ENCODE data around the gene HS3ST5.
"Not testable (repeated sequence)": the region's sequence is repeated elsewhere in the genome, so short reads cannot be mapped to it uniquely, and the experiment has no call there.

Gene HS3ST5

GRCh38 chr6:114151064-114151690 lies 191.6 kb downstream of the HS3ST5 start:
- DNase-seq (ENCODE audit: low read depth): no peak

- DNase-seq (ENCODE audit: low read depth): not testable (repeated sequence)
Observed at GRCh38 chr6:114149182-114149581, 193.6 kb downstream of the HS3ST5 start.

- DNase-seq (ENCODE audit: low read depth): no peak
Observed at GRCh38 chr6:114144887-114145851, 197.7 kb downstream of the HS3ST5 start.

DNA sequence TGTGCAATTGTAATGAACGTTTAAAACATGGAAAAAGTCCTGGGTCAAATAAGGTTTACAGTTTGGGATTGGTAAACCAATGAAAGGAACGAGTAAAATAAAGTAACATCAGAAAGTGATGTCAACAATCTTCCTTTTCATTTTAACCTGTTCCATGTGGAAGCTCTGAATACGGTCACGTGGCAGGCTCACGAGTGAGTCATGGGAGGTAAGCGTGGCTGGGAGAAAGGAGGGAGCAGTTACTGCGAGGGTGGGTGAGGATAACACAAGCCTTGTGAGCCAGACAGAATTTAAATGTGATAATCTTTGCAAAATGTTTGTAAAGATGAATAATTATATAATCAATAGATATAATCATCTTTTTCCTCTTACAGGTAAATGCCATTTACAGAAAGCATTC lies 200.6 kb downstream of the HS3ST5 start:
- no peak for DNase-seq (ENCODE audit: low read depth)

GRCh38 chr6:114140416-114140815 lies 202.4 kb downstream of the HS3ST5 start:
- no peak for DNase-seq (ENCODE audit: low read depth)

DNA sequence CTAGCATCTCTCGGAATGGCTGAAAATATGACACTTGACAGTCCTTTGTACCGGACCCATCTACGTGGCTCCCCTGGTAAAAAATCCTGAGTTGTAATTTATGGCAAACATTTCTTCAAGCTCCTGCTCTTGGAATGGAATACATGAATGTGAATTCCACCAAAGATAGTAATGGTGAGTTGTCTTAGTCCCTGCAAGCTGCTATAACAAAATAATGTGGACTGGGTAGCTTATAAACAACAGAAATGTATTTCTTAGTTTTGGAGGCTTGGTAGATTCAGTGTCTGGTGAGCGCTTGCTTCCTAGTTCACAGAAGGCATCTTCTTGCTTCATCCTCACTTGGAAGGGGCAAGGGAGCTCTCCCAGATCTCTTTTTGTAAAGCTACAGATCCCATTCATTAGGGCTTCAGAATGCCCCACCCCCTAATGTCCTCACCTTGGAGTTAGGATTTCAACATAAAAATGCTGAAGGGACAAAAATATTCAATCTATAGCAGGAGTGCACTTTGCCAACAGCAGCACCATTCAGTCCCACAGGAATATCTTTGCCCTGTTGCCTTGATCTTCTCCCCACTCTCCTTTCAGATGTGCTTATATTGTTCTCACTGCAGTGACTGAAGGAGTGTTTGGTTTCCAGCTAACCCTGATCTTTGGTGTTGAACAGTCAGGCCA lies 204.1 kb downstream of the HS3ST5 start:
- no peak for DNase-seq (ENCODE audit: low read depth)

GRCh38 chr6:114135363-114135971 lies 207.4 kb downstream of the HS3ST5 start:
- DNase-seq (ENCODE audit: low read depth): no peak

GRCh38 chr6:114133816-114134215 lies 209.0 kb downstream of the HS3ST5 start:
- DNase-seq (ENCODE audit: low read depth): no peak

- DNase-seq (ENCODE audit: low read depth): no peak
Observed at GRCh38 chr6:114131945-114132344, 210.9 kb downstream of the HS3ST5 start.

DNA sequence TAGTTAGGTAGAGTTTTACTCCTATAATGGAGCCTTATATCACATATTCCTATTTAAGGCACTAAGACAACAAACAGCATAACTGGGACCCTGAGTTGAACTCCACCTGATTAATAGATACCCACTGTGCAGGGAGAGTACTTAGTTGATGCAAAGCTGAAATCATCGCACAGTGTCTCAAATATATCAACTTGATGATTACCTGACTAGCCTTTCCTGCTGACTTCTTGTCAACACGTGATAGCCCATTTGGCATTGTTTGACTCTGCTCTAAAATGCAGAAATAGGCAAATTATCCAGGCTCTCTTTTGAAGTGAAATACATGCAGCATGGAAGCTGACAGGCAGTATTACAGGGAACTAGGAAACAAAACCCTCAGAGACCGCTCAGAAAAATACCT lies 217.2 kb downstream of the HS3ST5 start:
- no peak for DNase-seq (ENCODE audit: low read depth)

DNA sequence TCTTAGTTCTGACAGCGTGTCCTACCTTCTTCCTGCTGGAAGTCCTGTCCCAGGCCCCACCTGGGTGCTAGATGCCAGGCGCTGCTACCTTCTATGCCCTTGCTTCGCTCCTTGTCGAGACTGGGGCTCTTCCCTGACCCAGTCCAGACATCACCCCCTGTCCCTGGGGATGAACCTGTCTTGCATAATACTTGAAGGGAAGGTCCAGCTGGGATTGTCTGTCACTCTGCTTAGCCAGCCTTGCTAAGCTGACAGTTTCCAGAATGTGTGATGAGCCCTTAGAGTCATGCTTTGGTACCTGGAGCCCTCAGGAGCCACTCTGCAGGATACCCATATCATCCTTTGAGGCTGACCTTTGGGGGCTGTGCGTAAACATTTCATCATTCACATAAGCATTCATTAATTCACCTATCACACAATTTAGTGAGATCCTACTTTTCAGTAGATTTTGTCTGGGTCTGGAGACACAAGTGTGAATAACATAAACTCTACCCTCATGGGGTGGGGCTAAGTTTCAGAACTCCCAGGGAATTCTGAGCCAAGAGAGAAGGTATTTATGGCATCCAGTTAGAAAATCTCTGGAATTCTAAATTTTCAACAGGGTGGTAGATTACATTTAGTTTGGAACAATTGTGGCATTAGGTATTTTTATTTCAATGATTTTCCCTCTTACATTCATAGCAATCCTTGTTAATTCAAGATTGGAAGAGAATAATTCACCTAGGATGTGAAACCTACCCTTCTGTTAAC lies 220.7 kb downstream of the HS3ST5 start:
- DNase-seq (ENCODE audit: low read depth): no peak

- no peak for DNase-seq (ENCODE audit: low read depth)
Observed at GRCh38 chr6:114119056-114119455, 223.8 kb downstream of the HS3ST5 start.

DNA sequence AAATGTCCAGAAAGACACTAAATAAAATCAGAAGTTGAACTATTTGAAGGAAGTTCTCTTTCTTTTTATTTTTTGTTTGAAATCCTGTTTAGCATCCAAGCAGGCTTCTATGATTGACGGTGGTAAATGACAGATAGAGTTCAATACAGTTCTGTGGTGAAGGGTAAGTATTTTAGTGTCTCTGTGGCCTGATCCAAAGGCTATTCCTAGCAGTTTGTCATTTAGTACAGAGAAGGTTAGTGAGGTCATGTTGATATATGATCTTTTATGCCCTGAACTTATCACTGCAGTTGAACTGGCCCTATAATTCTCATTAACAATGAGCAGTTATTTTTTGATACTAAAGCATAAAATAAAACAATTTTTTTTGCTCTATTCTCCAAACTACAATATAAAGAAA lies 227.2 kb downstream of the HS3ST5 start:
- DNase-seq (ENCODE audit: low read depth): no peak

GRCh38 chr6:114108119-114109002 lies 234.5 kb downstream of the HS3ST5 start:
- peak; percentile 1 for DNase-seq (ENCODE audit: low read depth)

DNA sequence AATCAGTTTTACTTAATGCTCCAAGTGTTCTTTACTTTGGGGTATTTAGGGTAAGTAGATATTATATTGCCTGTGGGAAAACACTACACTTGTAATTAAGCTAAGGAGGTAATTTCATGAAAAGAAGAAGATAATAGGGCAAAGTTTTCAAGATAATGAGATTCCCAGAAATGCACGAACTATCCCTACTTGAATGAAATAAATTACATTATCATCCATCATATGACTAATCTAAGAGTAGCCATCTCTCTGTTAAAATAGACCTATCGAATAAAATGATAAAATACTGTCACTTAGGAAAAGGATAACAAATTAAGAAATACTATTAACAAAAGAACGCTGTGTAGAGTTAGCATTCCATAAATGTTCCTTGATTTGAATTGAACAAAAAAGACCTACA lies 236.8 kb downstream of the HS3ST5 start:
- no peak for DNase-seq (ENCODE audit: low read depth)

DNA sequence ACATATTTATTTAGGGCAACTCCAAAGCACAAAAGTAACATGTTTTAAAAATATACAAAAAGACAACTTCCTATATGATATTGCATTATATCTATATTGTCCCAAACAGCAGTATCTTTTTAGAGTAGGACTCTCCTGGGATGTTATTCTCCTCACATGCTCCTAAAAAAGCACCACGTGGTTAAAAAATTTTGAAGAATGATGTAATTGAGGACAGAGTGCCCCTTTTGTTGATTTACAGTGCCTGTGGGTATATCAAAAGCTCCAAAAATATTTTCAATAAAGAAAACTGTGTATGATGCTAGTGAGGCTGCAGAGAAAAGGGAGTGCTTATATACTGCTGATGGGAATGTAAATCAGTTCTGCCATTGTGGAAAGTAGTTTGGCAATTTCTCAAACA lies 241.6 kb downstream of the HS3ST5 start:
- no peak for DNase-seq (ENCODE audit: low read depth)

DNA sequence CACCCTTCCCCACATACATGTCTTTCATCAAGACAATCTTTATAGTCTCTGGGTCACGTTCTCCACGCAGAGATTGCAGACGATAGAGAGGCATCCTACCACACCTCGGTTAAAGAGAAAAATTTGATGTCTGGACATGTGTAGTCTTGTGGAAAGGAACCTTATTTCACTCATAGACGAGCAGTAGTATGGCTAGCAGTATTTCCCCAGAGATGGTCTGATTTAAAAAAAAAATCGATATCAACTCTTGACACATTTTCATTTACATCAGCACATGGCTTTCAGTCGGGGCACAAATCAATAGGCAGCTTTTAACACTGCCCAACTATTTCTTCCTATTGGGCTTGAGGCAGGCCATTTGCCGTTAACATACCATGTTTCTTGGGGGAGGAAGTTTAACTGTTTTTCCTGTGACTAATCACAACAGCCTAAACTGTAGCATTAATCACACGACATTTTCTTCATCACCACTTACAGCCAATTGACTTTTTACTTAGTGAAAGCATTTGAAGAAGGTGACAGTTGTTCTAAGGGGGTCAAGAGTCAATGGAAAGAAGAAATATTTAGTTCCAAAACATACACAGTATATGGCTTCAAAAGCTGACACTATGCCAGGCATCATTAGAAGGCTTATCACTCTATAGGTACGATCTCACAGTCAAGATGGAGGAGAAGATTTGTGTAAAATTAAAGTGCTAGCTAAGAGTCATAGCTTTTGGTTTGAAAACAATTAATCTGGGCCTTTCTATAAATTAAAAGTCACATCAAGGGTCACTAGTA lies 242.4 kb downstream of the HS3ST5 start:
- no peak for DNase-seq (ENCODE audit: low read depth)

- peak; percentile 5 for DNase-seq (ENCODE audit: low read depth)
Observed at GRCh38 chr6:114096561-114097172, 246.2 kb downstream of the HS3ST5 start.

DNA sequence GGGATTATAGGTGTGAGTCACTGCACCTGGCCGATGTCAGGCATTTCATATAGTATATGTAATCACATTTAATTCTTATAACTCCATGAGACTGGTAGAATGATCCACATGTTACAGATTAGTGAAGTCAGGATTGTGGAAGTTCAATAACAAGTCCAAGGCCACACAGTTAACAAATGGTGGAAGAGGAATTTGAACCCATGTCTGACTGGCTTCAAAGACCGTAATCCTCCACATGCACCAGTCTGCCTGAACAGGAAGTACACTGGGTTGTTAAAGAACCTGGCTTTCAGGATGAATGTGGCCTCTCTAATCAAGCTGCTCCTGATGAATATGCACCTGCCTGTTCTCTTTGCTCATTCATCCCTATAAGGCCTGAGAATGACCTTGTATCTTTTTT lies 249.9 kb downstream of the HS3ST5 start:
- DNase-seq (ENCODE audit: low read depth): no peak
